NCI-H1436 treated with DMSO at 0.1 percent for 48 hours (cell line): Measurements from ENCODE around the gene MARVELD1.
"Not testable (repeated sequence)": the region's sequence is repeated elsewhere in the genome, so short reads cannot be mapped to it uniquely, and the experiment has no call there.

Experiments
- DNase-seq: peaks from one replicate; lab custom pipeline; 2025; lab: John Stamatoyannopoulos, UW

The MARVELD1 gene

GRCh38 chr10:97690133-97690532, 23.4 kb upstream of the MARVELD1 start:
- no peak for DNase-seq

- DNase-seq, result not testable (repeated sequence)
These were observed 15.4 kb upstream of the MARVELD1 start for GRCh38 chr10:97698072-97698655.

- DNase-seq, result no peak
These were observed 12.0 kb upstream of the MARVELD1 start for GRCh38 chr10:97701438-97702069.

- DNase-seq, result no peak
These were observed 10.0 kb upstream of the MARVELD1 start for GRCh38 chr10:97703398-97704067.

- no peak for DNase-seq
These were observed 9.2 kb upstream of the MARVELD1 start for GRCh38 chr10:97704341-97704740.

- no peak for DNase-seq
These were observed 8.4 kb upstream of the MARVELD1 start for GRCh38 chr10:97705006-97705670.

- no peak for DNase-seq
These were observed 6.2 kb upstream of the MARVELD1 start for GRCh38 chr10:97707134-97707861.

- DNase-seq, result no peak
These were observed 5.4 kb upstream of the MARVELD1 start for GRCh38 chr10:97708167-97708566.

GRCh38 chr10:97708976-97709946, 4.3 kb upstream of the MARVELD1 start:
- no peak for DNase-seq

- no peak for DNase-seq
These were observed 1.6 kb upstream of the MARVELD1 start for GRCh38 chr10:97711640-97712572.

GRCh38 chr10:97713826-97714400, 383 bp downstream of the MARVELD1 start:
- DNase-seq, result no peak

GRCh38 chr10:97714401-97715258, 1.1 kb downstream of the MARVELD1 start:
- no peak for DNase-seq

GRCh38 chr10:97715259-97715874, 1.8 kb downstream of the MARVELD1 start:
- no peak for DNase-seq

- no peak for DNase-seq
These were observed 4.1 kb downstream of the MARVELD1 start for GRCh38 chr10:97717627-97718026.

GRCh38 chr10:97718178-97718577, 4.6 kb downstream of the MARVELD1 start:
- DNase-seq, result no peak

- no peak for DNase-seq
These were observed 5.2 kb downstream of the MARVELD1 start for GRCh38 chr10:97718659-97719142.

GRCh38 chr10:97719602-97720001, 6.1 kb downstream of the MARVELD1 start:
- DNase-seq, result no peak
